ENCODE results near the gene F2R.

F2R gene

DNA sequence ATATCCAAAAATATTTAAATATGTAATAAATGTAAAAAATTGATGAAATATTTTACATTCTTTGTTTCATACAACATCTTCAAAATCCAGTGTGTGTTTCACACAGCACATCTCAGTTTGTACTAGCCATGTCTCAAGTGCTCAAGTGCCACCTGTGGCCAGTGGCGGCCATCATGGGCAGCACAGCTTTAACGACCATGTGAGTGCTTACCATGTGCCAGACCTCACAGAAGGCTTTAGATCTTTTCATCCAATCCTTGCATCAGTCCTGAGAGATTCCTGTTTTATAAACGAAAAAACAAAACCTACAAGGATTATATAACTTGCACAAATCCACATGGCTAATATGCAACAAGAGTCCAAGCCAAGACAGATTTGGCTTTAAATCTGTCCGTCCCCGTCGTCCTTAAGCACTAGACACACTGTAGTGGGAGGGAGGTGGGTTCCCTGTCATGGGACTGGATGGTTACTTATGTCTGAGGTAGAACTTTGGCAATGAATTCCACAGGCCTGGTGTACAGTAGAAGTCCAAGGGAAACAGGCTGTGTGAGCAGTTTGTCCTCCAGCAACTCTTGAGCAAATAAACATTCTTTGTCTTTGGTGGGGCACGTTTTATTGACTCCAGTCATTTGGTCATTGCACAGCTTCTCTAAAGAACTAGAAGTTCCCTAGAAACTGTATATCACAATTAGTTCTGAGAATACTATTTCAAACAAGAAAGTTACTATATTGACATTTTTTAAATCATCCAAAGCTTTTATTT, 25.0 kb upstream of the F2R start:
- TF ChIP-seq, protein P1, sequence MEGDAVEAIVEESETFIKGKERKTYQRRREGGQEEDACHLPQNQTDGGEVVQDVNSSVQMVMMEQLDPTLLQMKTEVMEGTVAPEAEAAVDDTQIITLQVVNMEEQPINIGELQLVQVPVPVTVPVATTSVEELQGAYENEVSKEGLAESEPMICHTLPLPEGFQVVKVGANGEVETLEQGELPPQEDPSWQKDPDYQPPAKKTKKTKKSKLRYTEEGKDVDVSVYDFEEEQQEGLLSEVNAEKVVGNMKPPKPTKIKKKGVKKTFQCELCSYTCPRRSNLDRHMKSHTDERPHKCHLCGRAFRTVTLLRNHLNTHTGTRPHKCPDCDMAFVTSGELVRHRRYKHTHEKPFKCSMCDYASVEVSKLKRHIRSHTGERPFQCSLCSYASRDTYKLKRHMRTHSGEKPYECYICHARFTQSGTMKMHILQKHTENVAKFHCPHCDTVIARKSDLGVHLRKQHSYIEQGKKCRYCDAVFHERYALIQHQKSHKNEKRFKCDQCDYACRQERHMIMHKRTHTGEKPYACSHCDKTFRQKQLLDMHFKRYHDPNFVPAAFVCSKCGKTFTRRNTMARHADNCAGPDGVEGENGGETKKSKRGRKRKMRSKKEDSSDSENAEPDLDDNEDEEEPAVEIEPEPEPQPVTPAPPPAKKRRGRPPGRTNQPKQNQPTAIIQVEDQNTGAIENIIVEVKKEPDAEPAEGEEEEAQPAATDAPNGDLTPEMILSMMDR (IDR thresholded peaks at IDR 0.05; ENCODE audit: low read depth, low read length): no peak
- no peak for DNase-seq (ENCODE audit: extremely low read depth, low read depth)

DNA sequence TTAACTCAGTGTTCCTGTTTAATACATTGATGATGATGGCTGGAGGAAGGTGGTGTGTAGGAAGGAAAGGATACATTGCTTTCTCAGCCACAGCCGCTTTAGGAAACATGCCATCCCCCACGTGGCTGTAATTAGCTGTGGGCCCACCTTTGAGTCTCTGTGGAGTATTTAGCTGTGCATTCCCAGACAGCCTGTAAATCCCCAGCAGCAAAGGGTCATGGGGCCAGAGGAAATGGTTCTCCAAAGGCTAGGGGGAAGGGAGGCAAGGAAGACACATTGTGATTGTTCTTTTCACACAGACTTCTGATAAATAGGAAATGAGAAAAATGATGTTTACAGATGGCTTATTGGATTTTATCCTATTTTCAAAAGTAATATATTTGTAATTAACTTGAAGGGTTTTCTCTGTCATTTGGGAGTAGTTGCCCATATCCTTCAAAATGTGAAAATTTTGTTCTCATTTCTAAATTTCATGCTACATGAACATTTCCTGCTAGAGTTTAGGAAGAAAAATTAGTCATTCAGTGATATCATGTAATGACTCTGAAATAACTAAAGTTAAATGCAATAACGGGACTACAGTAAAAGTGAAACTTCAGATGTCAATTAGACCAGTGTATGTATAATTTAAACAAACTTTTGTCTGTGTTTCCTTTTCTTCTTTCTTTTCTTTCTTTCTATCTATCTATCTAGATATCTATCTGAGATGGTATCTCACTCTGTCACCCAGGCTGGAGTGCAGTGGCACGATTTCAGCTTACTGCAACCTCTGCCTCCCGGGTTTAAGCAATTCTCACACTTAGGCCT, 24.3 kb upstream of the F2R start:
- no peak for DNase-seq (ENCODE audit: extremely low read depth, low read depth)
- TF ChIP-seq, protein P1 (IDR thresholded peaks at IDR 0.05; ENCODE audit: low read depth, low read length): no peak

DNA sequence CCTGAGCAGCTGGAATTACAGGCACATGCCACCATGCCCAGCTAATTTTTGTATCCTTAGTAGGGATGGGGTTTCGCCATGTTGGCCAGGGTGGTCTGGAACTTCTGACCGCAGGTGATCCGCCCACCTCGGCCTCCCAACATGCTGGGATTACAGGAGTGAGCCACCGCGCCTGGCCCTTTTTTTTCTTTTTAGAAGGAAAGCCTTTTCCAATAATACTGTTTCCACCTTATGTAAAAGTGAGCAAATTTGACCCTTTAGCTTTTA, 23.7 kb upstream of the F2R start:
- TF ChIP-seq, protein P1 (IDR thresholded peaks at IDR 0.05; ENCODE audit: low read depth, low read length): no peak
- no peak for DNase-seq (ENCODE audit: extremely low read depth, low read depth)

DNA sequence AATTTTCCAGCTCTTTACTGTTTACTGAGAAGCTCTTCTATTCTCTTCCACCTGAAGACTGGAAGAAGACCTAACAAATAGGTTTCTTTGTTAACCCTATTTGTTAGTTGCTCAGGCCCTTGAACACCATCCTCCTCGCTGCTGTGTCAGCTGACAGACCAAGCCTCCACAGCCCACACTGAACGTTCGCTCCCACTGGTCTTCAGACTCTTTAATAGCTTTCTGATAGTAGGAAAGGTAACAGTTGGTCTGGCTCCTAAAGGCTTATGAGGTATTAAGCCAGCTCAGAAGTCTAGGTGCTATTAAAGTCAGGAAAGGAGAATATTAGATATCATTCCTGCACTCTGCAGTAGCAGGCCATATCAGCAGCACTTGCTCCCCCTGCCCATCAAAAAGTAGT, 23.3 kb upstream of the F2R start:
- TF ChIP-seq, protein P1 (IDR thresholded peaks at IDR 0.05; ENCODE audit: low read depth, low read length): no peak
- DNase-seq (ENCODE audit: extremely low read depth, low read depth): no peak

DNA sequence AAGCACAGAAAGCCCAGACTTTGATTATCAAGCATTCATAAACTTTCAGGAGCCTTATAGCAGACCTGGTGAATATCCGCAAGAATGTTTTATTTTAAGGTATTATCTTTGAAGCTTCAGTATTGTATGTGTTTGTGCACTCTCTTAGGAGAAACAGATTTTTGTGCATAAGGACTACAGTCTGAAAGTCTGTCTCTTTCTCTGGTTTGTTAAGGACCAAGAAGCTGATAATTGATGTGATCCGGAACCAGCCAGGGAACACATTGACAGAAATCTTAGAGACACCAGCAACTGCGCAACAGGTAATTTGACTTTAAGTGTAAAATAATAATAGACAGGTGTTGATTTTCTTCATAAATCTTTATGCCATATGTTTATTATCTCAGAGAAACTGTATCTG, 22.8 kb upstream of the F2R start:
- no peak for DNase-seq (ENCODE audit: extremely low read depth, low read depth)
- TF ChIP-seq, protein P1 (IDR thresholded peaks at IDR 0.05; ENCODE audit: low read depth, low read length): no peak

DNA sequence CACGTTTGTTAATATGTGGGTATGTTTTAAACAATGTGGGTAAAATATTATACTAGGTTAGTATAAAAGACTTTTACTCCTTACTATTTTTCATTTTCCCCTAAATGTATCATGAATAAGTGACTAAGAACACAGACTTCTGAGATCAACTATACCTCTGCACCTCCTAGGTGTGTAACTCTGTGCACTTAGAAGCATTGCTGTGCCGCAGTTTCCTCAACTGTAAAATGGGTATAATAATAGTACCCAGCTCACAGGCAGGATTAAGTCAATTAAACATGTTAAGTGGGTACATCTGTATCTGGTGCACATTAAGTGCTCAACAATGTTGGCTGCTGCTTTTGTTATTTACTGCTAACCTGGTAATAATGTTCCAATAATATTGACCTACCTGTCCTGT, 21.6 kb upstream of the F2R start:
- TF ChIP-seq, protein P1 (IDR thresholded peaks at IDR 0.05; ENCODE audit: low read depth, low read length): no peak
- no peak for DNase-seq (ENCODE audit: extremely low read depth, low read depth)

DNA sequence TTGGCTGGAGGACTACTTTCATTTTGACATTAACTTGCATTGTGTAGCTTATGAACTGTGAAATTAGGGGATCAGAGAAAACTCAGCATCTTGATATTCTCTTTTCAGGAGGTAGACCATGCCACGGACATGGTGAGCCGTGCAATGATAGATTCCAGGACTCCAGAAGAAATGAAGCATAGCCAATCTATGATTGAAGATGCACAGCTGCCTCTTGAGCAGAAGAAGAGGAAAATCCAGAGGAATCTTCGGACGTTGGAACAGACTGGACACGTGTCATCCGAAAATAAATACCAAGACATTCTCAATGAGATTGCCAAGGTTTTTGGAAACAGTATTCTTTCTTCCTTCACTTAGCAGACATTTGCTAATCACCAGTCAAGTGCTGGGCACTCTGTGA, 20.6 kb upstream of the F2R start:
- no peak for DNase-seq (ENCODE audit: extremely low read depth, low read depth)
- TF ChIP-seq, protein P1 (IDR thresholded peaks at IDR 0.05; ENCODE audit: low read depth, low read length): no peak

All from AG09319 (cell line).